Stimulated activated naive CD8-positive, alpha-beta T cell treated with anti-CD3 and anti-CD28 coated beads, Interleukin-15, amount 100 ng/mL, for 72 hours (primary cell): ENCODE results near the gene SUPT3H.
A peak's percentile ranks its signal among the peaks of the same experiment; 100 is the strongest.
"Not testable (repeated sequence)": the region's sequence is repeated elsewhere in the genome, so short reads cannot be mapped to it uniquely, and the experiment has no call there.

ENCODE experiments used
- ATAC-seq: fragments of 150-1000 bp; cut with Tn5 transposase; 2 replicates; pipeline ENCODE4 v1.10.0; 2021; ENCODE audit warnings: mild to moderate bottlenecking, moderate library complexity
- DNase-seq, 2 donors: peaks; one replicate each; pipeline ENCODE4 v3.0.0; 2021 to 2022
- H3K27ac Mint-ChIP-seq, 2 donors: one replicate each; pipeline ENCODE4 v1.8.0; 2022; ENCODE audit warnings: mild to moderate bottlenecking in 2 of 2, mixed read lengths in 2 of 2, moderate library complexity in 2 of 2
- H3K27me3 Mint-ChIP-seq: one replicate; pipeline ENCODE4 v1.8.0; 2022; ENCODE audit warnings: mixed read lengths
- H3K4me1 Mint-ChIP-seq: one replicate; pipeline ENCODE4 v1.8.0; 2022; ENCODE audit warnings: mild to moderate bottlenecking, mixed read lengths
- H3K4me3 Mint-ChIP-seq, 2 donors: one replicate each; pipeline ENCODE4 v1.8.0; 2022; ENCODE audit warnings: mild to moderate bottlenecking in 2 of 2, mixed read lengths in 2 of 2, moderate library complexity in 1 of 2
- H3K9me3 Mint-ChIP-seq, 2 donors: one replicate each; pipeline ENCODE4 v1.8.0; 2022; ENCODE audit warnings: mixed read lengths in 2 of 2

The SUPT3H gene

GRCh38 chr6:45160305-45160704 is 217.4 kb downstream of the SUPT3H start:
- H3K27me3 Mint-ChIP-seq, result no peaks in the 10 kb centered on the region
- ATAC-seq, result no peak
- peaks cover 53% of the 10 kb centered on the region for H3K4me1 Mint-ChIP-seq
- no peak overlapping the region for H3K4me3 Mint-ChIP-seq
- no peak overlapping the region for H3K27ac Mint-ChIP-seq
- peaks cover 12 to 13% of the 10 kb centered on the region in 2 donors for H3K9me3 Mint-ChIP-seq
- no peak for DNase-seq

DNA sequence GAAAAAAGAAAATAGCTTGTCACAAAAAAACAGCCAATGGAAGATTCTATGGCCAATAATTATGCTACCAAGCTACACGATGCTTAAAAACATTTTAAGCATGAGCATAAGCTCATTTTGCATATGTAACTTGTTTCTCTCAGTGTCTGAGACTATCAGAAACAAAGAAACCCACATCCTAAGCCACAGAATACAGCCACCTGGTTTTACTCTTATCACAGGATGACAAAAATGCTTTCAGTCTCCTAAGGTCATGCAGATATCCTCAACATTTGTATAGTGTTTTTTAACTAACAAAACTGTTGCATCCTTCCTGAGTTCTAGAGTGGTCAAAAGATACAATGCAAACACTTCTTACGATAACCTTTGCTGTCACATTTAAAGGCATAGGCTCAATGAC is 221.7 kb downstream of the SUPT3H start:
- Mint-ChIP-seq H3K27me3 (no peaks in the 10 kb centered on the region), H3K27ac (peak overlapping the region in 1 of 2 donors; percentile 54), H3K9me3 (peaks cover 0 to 12% of the 10 kb centered on the region in 2 donors), H3K4me3 (peak overlapping the region in 1 of 2 donors; percentile 30), H3K4me1 (peaks cover 35% of the 10 kb centered on the region)
- DNase-seq, result peak; percentile 12 to 28
- ATAC-seq, result peak; percentile 100

- H3K27ac Mint-ChIP-seq, result peak overlapping the region in 1 of 2 donors; percentile 59
- peaks cover 0 to 8% of the 10 kb centered on the region in 2 donors for H3K9me3 Mint-ChIP-seq
- H3K4me3 Mint-ChIP-seq, result peak overlapping the region in 1 of 2 donors; percentile 8
These were observed 222.3 kb downstream of the SUPT3H start for GRCh38 chr6:45155341-45155894.

GRCh38 chr6:45154679-45155078 is 223.1 kb downstream of the SUPT3H start:
- no peak overlapping the region for H3K4me3 Mint-ChIP-seq
- peaks cover 0 to 8% of the 10 kb centered on the region in 2 donors for H3K9me3 Mint-ChIP-seq
- H3K4me1 Mint-ChIP-seq, result peaks cover 30% of the 10 kb centered on the region
- H3K27ac Mint-ChIP-seq, result peak overlapping the region in 1 of 2 donors; percentile 59
- DNase-seq (no peak), ATAC-seq (no peak)
- no peaks in the 10 kb centered on the region for H3K27me3 Mint-ChIP-seq

More at GRCh38 chr6:45155341-45155894, 222.3 kb downstream of the SUPT3H start:
- ATAC-seq, result no peak
- no peak for DNase-seq
- Mint-ChIP-seq H3K4me1 (peaks cover 30% of the 10 kb centered on the region), H3K27me3 (no peaks in the 10 kb centered on the region)

DNA sequence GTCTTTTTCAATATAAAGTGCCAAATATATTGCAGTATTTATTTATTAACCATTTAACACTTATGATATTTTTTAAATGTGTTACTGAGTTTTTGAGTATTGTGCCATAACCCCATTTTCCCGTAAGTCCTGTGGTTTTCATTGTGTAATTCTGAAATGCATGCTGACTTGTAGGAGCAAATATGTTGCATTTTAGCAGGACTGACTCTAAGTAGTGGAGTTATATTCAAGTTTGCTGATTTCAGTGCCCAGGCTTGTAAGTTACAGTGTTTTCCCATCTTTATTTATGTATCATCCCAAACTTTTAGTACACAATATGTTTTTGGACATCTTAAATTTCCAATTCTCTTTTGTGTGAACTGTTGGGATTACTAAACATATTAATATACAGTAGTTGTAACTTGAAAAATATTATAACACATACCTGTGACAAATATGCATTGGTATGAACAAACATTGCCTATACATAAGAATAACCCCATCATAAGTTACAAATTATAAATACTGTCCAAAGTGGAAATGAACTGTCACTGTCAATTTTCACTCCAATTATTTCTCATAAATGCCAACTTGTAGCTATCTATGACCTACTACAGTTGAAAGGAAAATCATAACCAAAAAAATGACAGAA is 228.9 kb downstream of the SUPT3H start:
- ATAC-seq (no peak), DNase-seq (no peak)
- H3K4me1 Mint-ChIP-seq, result peaks cover 9% of the 10 kb centered on the region
- peaks cover 18 to 19% of the 10 kb centered on the region in 2 donors for H3K9me3 Mint-ChIP-seq
- H3K4me3 Mint-ChIP-seq, result no peak overlapping the region
- H3K27me3 Mint-ChIP-seq, result no peaks in the 10 kb centered on the region
- no peak overlapping the region for H3K27ac Mint-ChIP-seq

- Mint-ChIP-seq H3K4me1 (peaks cover 14% of the 10 kb centered on the region), H3K9me3 (peaks cover 24% of the 10 kb centered on the region in 2 donors), H3K27ac (no peak overlapping the region), H3K4me3 (no peak overlapping the region), H3K27me3 (no peaks in the 10 kb centered on the region)
- no peak for ATAC-seq
- DNase-seq, result no peak
These were observed 229.5 kb downstream of the SUPT3H start for GRCh38 chr6:45148278-45148677.

DNA sequence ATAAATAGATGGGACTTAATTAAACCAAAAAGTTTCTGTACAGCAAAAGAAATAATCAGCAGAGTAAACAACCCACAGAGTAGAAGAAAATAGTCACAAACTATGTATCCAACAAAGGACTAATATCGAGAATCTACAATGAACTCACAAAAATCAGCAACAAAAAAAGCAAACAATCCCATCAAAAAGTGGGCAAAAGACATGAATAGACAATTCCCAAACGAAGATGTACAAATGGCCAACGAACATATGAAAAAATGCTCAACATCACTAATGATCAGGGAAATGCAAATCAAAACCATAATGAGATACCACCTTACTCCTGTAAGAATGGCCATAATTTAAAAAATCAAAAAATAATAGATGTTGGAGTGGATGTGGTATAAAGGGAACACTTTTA is 232.1 kb downstream of the SUPT3H start:
- H3K4me1 Mint-ChIP-seq, ATAC-seq, H3K27ac Mint-ChIP-seq, DNase-seq, H3K27me3 Mint-ChIP-seq, H3K4me3 Mint-ChIP-seq: not testable (repeated sequence)
- peaks cover 30 to 46% of the 10 kb centered on the region in 2 donors for H3K9me3 Mint-ChIP-seq

DNA sequence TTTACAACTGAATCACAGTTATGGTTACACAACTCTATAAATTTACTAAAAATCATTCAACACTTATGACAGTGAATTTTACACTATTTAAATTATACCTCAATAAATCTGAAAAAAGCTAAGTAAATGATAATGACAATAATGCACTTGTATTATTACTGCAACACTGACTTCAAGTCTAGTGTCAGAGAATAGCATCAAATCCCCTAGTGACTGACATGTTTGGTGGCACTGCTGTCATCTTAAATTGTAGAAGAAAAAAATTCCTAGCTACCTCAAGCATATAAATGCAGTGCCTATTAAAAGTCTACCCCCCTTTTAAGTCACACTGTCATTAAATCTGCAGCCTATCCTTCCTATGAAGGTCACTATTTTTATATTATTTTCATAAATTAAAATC is 239.0 kb downstream of the SUPT3H start:
- DNase-seq (no peak), ATAC-seq (no peak)
- H3K27me3 Mint-ChIP-seq, result no peaks in the 10 kb centered on the region
- H3K27ac Mint-ChIP-seq, result no peak overlapping the region
- H3K9me3 Mint-ChIP-seq, result peaks cover 36 to 56% of the 10 kb centered on the region in 2 donors
- H3K4me3 Mint-ChIP-seq, result no peak overlapping the region
- peaks cover 6% of the 10 kb centered on the region for H3K4me1 Mint-ChIP-seq

- H3K9me3 Mint-ChIP-seq, result peaks cover 28 to 36% of the 10 kb centered on the region in 2 donors
- H3K4me3 Mint-ChIP-seq, result no peak overlapping the region
- no peaks in the 10 kb centered on the region for H3K4me1 Mint-ChIP-seq
- ATAC-seq, result no peak
- no peaks in the 10 kb centered on the region for H3K27me3 Mint-ChIP-seq
- no peak for DNase-seq
- no peak overlapping the region for H3K27ac Mint-ChIP-seq
These were observed 241.2 kb downstream of the SUPT3H start for GRCh38 chr6:45136495-45136894.

GRCh38 chr6:45132658-45133294 is 245.0 kb downstream of the SUPT3H start:
- no peaks in the 10 kb centered on the region for H3K27me3 Mint-ChIP-seq
- peaks cover 22 to 24% of the 10 kb centered on the region in 2 donors for H3K9me3 Mint-ChIP-seq
- H3K4me3 Mint-ChIP-seq, result no peak overlapping the region
- DNase-seq (no peak), ATAC-seq (no peak)
- peaks cover 5% of the 10 kb centered on the region for H3K4me1 Mint-ChIP-seq
- H3K27ac Mint-ChIP-seq, result no peak overlapping the region

DNA sequence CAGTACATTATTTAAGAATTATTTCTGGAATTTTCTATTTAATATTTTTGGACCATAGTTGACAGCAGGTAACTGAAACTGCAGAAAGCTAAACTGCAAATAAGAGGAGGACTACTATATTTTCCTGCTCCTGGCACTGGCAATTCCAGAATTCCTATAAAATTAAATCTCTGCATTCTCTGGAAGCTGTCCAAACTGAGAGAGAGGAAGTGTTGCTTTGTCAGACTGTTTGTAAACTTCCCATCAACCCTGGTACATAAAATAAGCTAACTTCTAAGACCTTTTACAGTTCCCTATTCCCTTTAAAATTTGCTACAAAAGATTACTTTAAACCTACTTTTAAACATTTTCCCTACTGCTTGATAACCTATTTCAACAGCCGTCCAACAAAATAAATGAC is 245.7 kb downstream of the SUPT3H start:
- ATAC-seq, result no peak
- no peak for DNase-seq
- Mint-ChIP-seq H3K27me3 (no peaks in the 10 kb centered on the region), H3K4me1 (peaks cover 5% of the 10 kb centered on the region), H3K4me3 (no peak overlapping the region), H3K9me3 (peaks cover 21 to 22% of the 10 kb centered on the region in 2 donors), H3K27ac (no peak overlapping the region)

GRCh38 chr6:45129051-45129450 is 248.7 kb downstream of the SUPT3H start:
- no peak for ATAC-seq
- no peaks in the 10 kb centered on the region for H3K9me3 Mint-ChIP-seq
- no peak overlapping the region for H3K27ac Mint-ChIP-seq
- H3K4me1 Mint-ChIP-seq, result peaks cover 5% of the 10 kb centered on the region
- H3K27me3 Mint-ChIP-seq, result no peaks in the 10 kb centered on the region
- no peak for DNase-seq
- H3K4me3 Mint-ChIP-seq, result no peak overlapping the region

DNA sequence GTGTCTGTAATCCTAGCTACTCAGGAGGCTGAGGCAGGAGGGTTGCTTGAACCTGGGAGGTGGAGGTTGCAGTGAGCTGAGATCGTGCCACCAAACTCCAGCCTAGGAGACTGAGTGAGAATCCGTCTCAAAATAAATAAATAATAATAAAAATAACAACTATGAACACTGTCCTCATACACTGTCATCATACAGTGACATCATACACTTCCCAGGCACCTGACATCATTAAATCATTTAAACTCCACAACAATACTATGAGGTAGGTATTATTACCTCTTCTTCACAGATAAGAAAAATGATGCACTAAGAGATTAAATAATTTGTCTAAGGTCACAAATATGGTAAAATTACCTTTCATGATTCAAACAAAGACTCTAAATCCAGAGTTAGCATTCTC is 250.5 kb downstream of the SUPT3H start:
- ATAC-seq (no peak), DNase-seq (no peak)
- peaks cover 5% of the 10 kb centered on the region for H3K4me1 Mint-ChIP-seq
- no peaks in the 10 kb centered on the region for H3K27me3 Mint-ChIP-seq
- H3K4me3 Mint-ChIP-seq, result no peak overlapping the region
- no peaks in the 10 kb centered on the region for H3K9me3 Mint-ChIP-seq
- no peak overlapping the region for H3K27ac Mint-ChIP-seq

DNA sequence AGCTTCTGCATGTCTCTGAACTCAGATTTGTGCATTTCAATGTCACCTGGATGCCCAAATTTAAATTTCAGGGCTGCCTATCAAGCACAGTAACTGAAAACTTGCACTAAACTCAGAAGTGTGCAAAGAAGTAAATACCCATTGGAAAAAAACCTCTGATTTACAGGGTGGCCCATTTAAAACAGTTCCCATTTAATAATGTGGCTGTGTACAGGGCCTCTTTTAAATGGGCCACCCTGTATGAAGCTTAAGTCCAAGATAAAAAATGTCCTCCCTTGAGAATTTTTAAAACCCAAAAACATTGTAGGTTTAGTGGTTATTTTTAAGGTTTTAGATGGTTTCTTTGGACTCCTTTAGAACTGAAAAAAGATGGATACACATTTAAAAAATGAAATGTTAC is 251.7 kb downstream of the SUPT3H start:
- no peak for DNase-seq
- H3K27ac Mint-ChIP-seq, result no peak overlapping the region
- no peaks in the 10 kb centered on the region for H3K27me3 Mint-ChIP-seq
- no peak for ATAC-seq
- no peaks in the 10 kb centered on the region for H3K9me3 Mint-ChIP-seq
- H3K4me3 Mint-ChIP-seq, result no peak overlapping the region
- peaks cover 3% of the 10 kb centered on the region for H3K4me1 Mint-ChIP-seq

- DNase-seq (no peak), ATAC-seq (no peak)
- Mint-ChIP-seq H3K4me3 (no peak overlapping the region), H3K27ac (no peak overlapping the region), H3K4me1 (no peaks in the 10 kb centered on the region), H3K9me3 (no peaks in the 10 kb centered on the region), H3K27me3 (no peaks in the 10 kb centered on the region)
These were observed 254.7 kb downstream of the SUPT3H start for GRCh38 chr6:45123023-45123422.

DNA sequence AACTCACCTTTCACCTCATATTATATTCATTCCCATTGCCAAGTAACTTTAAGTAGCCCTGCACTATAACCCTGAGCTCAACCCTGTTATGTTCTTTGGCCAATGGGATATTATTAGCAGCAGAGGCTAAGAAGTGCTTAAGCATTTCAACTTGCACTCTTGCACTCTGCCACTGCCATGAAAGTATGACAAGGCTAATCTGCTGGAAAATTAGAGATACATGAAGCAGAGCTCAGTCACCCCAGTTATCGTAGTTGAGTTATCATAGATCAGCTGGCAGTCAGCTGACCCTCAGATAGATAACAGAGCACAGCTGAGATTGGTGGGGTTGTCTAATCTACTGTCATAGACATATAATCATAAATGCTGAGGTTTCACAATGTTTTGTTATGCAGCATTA is 259.0 kb downstream of the SUPT3H start:
- Mint-ChIP-seq H3K4me1 (peaks cover 25% of the 10 kb centered on the region), H3K27ac (no peak overlapping the region), H3K9me3 (no peaks in the 10 kb centered on the region), H3K4me3 (no peak overlapping the region), H3K27me3 (no peaks in the 10 kb centered on the region)
- ATAC-seq, result no peak
- no peak for DNase-seq
